HepG2 (cell line): ENCODE data around the gene THADA. TPM values are rescaled to one million over a fixed set of nuclear protein-coding genes. Genes with fewer than 3 reads are reported as not detected.

Source experiments
- AGO1 ChIP-seq: fragments of 200-400 bp; formaldehyde crosslinking; IDR thresholded peaks from 2 replicates; pipeline ENCODE4 v1.6.1; 2017; ENCODE audit warnings: mild to moderate bottlenecking, low read depth, low read length, moderate library complexity; ENCODE audit not compliant: poor library complexity, severe bottlenecking
- ATRX ChIP-seq: sonication (generic); formaldehyde crosslinking; IDR thresholded peaks from 2 replicates; pipeline ENCODE4 v1.4.0; 2020; ENCODE audit warnings: missing genetic modification reagents, borderline replicate concordance
- HNRNPLL ChIP-seq: fragments of 200-400 bp; formaldehyde crosslinking; IDR thresholded peaks from 2 replicates; pipeline ENCODE4 v1.6.1; 2017; ENCODE audit warnings: mild to moderate bottlenecking, low read depth, low read length; ENCODE audit not compliant: poor library complexity, severe bottlenecking
- HOXA5 ChIP-seq: sonication (generic); formaldehyde crosslinking; IDR thresholded peaks from 2 replicates; pipeline ENCODE4 v1.4.0; 2020; ENCODE audit warnings: missing genetic modification reagents
- KAT8 ChIP-seq: IDR thresholded peaks from 2 replicates; pipeline ENCODE4 v1.6.1; 2016; ENCODE audit warnings: missing genetic modification reagents, missing compliant biosample characterization
- RFX1 ChIP-seq: fragments of 450-650 bp; IDR thresholded peaks from 2 replicates; pipeline ENCODE4 v1.6.1; 2017
- SRSF4 ChIP-seq: fragments of 200-400 bp; formaldehyde crosslinking; IDR thresholded peaks from one replicate; pipeline ENCODE4 v1.6.1; 2018; ENCODE audit warnings: mild to moderate bottlenecking, low read depth, low read length, moderate library complexity; ENCODE audit not compliant: poor library complexity, severe bottlenecking
- ZNF7 ChIP-seq: IDR thresholded peaks from 2 replicates; pipeline ENCODE4 v1.6.1; 2016; ENCODE audit warnings: missing biosample characterization, missing genetic modification reagents
- ZNF709 ChIP-seq: sonication (generic); formaldehyde crosslinking; IDR thresholded peaks from 2 replicates; pipeline ENCODE4 v1.5.0; 2020; ENCODE audit warnings: mild to moderate bottlenecking, missing genetic modification reagents
- ZSCAN22 ChIP-seq: sonication (generic); formaldehyde crosslinking; IDR thresholded peaks from 2 replicates; pipeline ENCODE4 v1.4.0; 2020; ENCODE audit warnings: mild to moderate bottlenecking, missing genetic modification reagents
- polyA plus RNA-seq, 8 experiments: library from polyadenylated mRNA; depleted of rRNA in 3 of 8; stranded (reverse) in 7 of 8; unstranded in 1 of 8; fragments of >200 nt; fragmentation: Illumina TruSeq in 4 of 8; extraction: Trizol in 4 of 8; gene quantifications; 2 replicates each; pipeline versions ENCODE4 v1.2.1 to v1.2.3, GENCODE V29; 2011 to 2016; ENCODE audit warnings: low read depth in 4 of 8, missing spikeins in 1 of 8, mixed read lengths in 1 of 8; ENCODE audit not compliant: insufficient read depth in 1 of 8
- total RNA-seq, 5 experiments: library from RNA; depleted of rRNA; stranded (reverse); fragments of >200 nt; fragmentation: Illumina TruSeq; extraction: Trizol; gene quantifications; 2 replicates each; pipeline ENCODE4 v1.2.3, GENCODE V29; 2016; ENCODE audit warnings: low read depth in 1 of 5
- TF ChIP-seq, protein P1 (sequence below): sonication (generic); formaldehyde crosslinking; IDR thresholded peaks from 2 replicates; pipeline ENCODE4 v1.4.0; 2020; ENCODE audit warnings: missing genetic modification reagents
- TF ChIP-seq, protein P2 (sequence below): sonication (generic); formaldehyde crosslinking; IDR thresholded peaks from 2 replicates; pipeline ENCODE4 v1.8.0; 2022; ENCODE audit warnings: missing genetic modification reagents, mild to moderate bottlenecking, moderate library complexity, borderline replicate concordance
- TF ChIP-seq, protein P3 (sequence below): sonication (generic); formaldehyde crosslinking; IDR thresholded peaks from 2 replicates; pipeline ENCODE4 v1.4.0; 2020; ENCODE audit warnings: missing genetic modification reagents
- TF ChIP-seq, protein P4 (sequence below): sonication (generic); formaldehyde crosslinking; IDR thresholded peaks from 2 replicates; pipeline ENCODE4 v1.8.1; 2023; ENCODE audit warnings: mild to moderate bottlenecking, missing genetic modification reagents
- TF ChIP-seq, protein P5 (sequence below): sonication (generic); formaldehyde crosslinking; IDR thresholded peaks from 2 replicates; pipeline ENCODE4 v1.5.0; 2020; ENCODE audit warnings: mild to moderate bottlenecking, missing genetic modification reagents

The THADA gene
- total and polyA plus RNA-seq, 2 of the 13 experiments (the other 11 are each of a cell fraction or from before 2014, with no cell fraction given): 12.7 to 21.7 TPM

DNA sequence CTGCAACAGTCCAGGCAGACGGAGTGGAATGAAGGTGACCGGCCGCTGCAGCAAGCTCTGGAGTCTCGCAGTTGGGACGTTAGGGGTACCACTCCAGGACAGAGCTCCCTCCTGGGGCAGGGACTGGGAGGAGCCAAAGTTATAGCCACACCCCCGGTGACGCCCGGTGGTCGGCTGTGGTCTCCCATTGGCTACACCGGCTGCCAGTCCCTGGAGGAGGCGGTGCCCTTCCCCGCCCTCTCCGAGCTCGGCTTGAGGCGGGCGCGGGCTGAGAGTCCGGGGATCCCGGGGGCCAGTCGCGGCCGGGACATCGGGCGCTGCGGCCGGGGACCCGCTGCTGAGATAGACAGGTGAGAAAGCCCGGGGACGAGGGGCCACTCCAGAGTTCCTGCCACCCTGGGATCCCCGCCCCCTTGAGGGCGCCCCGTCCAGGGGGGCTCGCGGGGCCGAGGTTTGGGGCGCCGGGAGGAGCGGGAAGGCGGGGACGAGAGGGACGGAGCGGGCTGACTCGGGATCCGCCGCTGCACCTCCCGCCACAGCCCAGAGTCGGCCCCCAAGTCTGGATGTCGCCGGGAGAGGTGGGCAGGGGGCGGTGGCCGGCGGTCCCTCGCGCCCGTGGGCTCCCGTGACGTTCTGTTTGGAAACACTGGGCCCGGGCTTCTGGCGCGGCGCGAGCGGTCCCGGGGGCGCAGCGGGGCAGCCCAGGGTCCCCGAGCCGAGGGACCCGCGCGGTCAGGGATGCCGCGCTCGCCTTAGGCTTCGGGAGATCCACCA is 41.4 kb upstream of the THADA start, which contains the start of gene PLEKHH2 (continued):
- TF ChIP-seq, protein P1, sequence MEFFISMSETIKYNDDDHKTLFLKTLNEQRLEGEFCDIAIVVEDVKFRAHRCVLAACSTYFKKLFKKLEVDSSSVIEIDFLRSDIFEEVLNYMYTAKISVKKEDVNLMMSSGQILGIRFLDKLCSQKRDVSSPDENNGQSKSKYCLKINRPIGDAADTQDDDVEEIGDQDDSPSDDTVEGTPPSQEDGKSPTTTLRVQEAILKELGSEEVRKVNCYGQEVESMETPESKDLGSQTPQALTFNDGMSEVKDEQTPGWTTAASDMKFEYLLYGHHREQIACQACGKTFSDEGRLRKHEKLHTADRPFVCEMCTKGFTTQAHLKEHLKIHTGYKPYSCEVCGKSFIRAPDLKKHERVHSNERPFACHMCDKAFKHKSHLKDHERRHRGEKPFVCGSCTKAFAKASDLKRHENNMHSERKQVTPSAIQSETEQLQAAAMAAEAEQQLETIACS: no peak
- no peak for TF ChIP-seq RFX1
- TF ChIP-seq, protein P2, sequence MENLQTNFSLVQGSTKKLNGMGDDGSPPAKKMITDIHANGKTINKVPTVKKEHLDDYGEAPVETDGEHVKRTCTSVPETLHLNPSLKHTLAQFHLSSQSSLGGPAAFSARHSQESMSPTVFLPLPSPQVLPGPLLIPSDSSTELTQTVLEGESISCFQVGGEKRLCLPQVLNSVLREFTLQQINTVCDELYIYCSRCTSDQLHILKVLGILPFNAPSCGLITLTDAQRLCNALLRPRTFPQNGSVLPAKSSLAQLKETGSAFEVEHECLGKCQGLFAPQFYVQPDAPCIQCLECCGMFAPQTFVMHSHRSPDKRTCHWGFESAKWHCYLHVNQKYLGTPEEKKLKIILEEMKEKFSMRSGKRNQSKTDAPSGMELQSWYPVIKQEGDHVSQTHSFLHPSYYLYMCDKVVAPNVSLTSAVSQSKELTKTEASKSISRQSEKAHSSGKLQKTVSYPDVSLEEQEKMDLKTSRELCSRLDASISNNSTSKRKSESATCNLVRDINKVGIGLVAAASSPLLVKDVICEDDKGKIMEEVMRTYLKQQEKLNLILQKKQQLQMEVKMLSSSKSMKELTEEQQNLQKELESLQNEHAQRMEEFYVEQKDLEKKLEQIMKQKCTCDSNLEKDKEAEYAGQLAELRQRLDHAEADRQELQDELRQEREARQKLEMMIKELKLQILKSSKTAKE (CRISPR knock-in tag): no peak
- no peak for TF ChIP-seq ZSCAN22
- peak; percentile 33 for TF ChIP-seq HNRNPLL
- no peak for TF ChIP-seq ZNF7 (CRISPR knock-in tag)
- TF ChIP-seq ZNF709 (CRISPR knock-in tag): peak; percentile 16; the same call in 1 of the 2 replicates
- TF ChIP-seq, protein P3, sequence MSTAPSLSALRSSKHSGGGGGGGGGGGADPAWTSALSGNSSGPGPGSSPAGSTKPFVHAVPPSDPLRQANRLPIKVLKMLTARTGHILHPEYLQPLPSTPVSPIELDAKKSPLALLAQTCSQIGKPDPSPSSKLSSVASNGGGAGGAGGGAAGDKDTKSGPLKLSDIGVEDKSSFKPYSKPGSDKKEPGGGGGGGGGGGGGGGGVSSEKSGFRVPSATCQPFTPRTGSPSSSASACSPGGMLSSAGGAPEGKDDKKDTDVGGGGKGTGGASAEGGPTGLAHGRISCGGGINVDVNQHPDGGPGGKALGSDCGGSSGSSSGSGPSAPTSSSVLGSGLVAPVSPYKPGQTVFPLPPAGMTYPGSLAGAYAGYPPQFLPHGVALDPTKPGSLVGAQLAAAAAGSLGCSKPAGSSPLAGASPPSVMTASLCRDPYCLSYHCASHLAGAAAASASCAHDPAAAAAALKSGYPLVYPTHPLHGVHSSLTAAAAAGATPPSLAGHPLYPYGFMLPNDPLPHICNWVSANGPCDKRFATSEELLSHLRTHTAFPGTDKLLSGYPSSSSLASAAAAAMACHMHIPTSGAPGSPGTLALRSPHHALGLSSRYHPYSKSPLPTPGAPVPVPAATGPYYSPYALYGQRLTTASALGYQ: no peak
- peak; percentile 32 for TF ChIP-seq AGO1
- TF ChIP-seq, protein P4, sequence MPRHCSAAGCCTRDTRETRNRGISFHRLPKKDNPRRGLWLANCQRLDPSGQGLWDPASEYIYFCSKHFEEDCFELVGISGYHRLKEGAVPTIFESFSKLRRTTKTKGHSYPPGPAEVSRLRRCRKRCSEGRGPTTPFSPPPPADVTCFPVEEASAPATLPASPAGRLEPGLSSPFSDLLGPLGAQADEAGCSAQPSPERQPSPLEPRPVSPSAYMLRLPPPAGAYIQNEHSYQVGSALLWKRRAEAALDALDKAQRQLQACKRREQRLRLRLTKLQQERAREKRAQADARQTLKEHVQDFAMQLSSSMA (CRISPR knock-in tag): no peak; the same call in 1 of the 2 replicates
- TF ChIP-seq, protein P5, sequence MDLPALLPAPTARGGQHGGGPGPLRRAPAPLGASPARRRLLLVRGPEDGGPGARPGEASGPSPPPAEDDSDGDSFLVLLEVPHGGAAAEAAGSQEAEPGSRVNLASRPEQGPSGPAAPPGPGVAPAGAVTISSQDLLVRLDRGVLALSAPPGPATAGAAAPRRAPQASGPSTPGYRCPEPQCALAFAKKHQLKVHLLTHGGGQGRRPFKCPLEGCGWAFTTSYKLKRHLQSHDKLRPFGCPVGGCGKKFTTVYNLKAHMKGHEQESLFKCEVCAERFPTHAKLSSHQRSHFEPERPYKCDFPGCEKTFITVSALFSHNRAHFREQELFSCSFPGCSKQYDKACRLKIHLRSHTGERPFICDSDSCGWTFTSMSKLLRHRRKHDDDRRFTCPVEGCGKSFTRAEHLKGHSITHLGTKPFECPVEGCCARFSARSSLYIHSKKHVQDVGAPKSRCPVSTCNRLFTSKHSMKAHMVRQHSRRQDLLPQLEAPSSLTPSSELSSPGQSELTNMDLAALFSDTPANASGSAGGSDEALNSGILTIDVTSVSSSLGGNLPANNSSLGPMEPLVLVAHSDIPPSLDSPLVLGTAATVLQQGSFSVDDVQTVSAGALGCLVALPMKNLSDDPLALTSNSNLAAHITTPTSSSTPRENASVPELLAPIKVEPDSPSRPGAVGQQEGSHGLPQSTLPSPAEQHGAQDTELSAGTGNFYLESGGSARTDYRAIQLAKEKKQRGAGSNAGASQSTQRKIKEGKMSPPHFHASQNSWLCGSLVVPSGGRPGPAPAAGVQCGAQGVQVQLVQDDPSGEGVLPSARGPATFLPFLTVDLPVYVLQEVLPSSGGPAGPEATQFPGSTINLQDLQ (CRISPR knock-in tag): no peak
- 0 out of 2 replicates have a peak, but pooled peaks have one; percentile 80 for TF ChIP-seq HOXA5
- TF ChIP-seq ATRX (CRISPR knock-in tag): no peak
- no peak for TF ChIP-seq SRSF4
- no peak; the same call in 1 of the 2 replicates for TF ChIP-seq KAT8 (CRISPR knock-in tag)
